Posterior vena cava (tissue), 2 donors: Measurements from ENCODE around the gene NKX6-2. TPM values are rescaled to one million over a fixed set of nuclear protein-coding genes. Genes with fewer than 3 reads are reported as not detected.
A peak's percentile ranks its signal among the peaks of the same experiment; 100 is the strongest.
"Not testable (repeated sequence)": the region's sequence is repeated elsewhere in the genome, so short reads cannot be mapped to it uniquely, and the experiment has no call there.

ENCODE experiments used
- DNase-seq: peaks from one replicate; pipeline ENCODE4 v3.0.0-alpha.2; 2020; ENCODE audit warnings: low spot score
- intact Hi-C, 2 donors: fragments of 100-400 bp; cut with DNase I; formaldehyde crosslinking; loops; one replicate each; pipeline versions ENCODE4 v1.14.1 to v1.14.2; 2022 to 2023
- long read RNA-seq, 2 donors: library from polyadenylated mRNA; unstranded; transcript quantifications; one replicate each; pipeline ENCODE4 v2.0.0, GENCODE V29; 2020 to 2021
- total RNA-seq, 2 donors: library from RNA; stranded (reverse); fragmentation: NEBNext Ultra II Directional; extraction: Animal tissue kit (Norgen Biotek cat#: 25700); gene quantifications; one replicate each; pipeline ENCODE4 v1.2.1, GENCODE V29; 2021
- donor health status: DM: yes; HTN: yes; CAD: no.
- donor health status: DM: yes; HTN: yes; CAD: no.

NKX6-2 gene
- total RNA-seq, result not detected
- long read RNA-seq, donor 1, result 0 reads
- long read RNA-seq, donor 2, result 0 reads

- DNase-seq, result no peak
- intact Hi-C loops, result no loop called here
Measured at GRCh38 chr10:132785723-132786475, at the start of gene NKX6-2. TSS of gene NKX6-2 (minus strand) at chr10:132786147. CDS start at chr10:132785948, 199 bp downstream.

GRCh38 chr10:132834891-132835847 is 49.2 kb upstream of the NKX6-2 start:
- intact Hi-C loops, result loop anchor here in 1 of 2 donors (5.0 kb wide), 1 partner anchor 1143 kb away; no protein-coding TSS in a partner anchor
- DNase-seq, result no peak

GRCh38 chr10:132834311-132834761 is 48.4 kb upstream of the NKX6-2 start:
- DNase-seq, result no peak
- intact Hi-C loops, result loop anchor here in 1 of 2 donors (5.0 kb wide), 1 partner anchor 1142 kb away; no protein-coding TSS in a partner anchor

GRCh38 chr10:132833421-132834111 is 47.6 kb upstream of the NKX6-2 start:
- DNase-seq, result no peak
- intact Hi-C loops, result loop anchor here in 1 of 2 donors (1.0 to 5.0 kb wide), 2 partner anchors 66 to 1141 kb away; no protein-coding TSS in a partner anchor

GRCh38 chr10:132832186-132832969 is 46.4 kb upstream of the NKX6-2 start:
- no peak for DNase-seq
- intact Hi-C loops, result loop anchor here in 1 of 2 donors (5.0 kb wide), 1 partner anchor 1140 kb away; no protein-coding TSS in a partner anchor

- intact Hi-C loops, result no loop called here
- DNase-seq, result no peak
Measured at GRCh38 chr10:132829403-132829802, 43.5 kb upstream of the NKX6-2 start.

GRCh38 chr10:132828681-132829080 is 42.7 kb upstream of the NKX6-2 start:
- DNase-seq, result no peak
- intact Hi-C loops, result no loop called here

- DNase-seq, result no peak
- intact Hi-C loops, result no loop called here
Measured at GRCh38 chr10:132827861-132828539, 42.1 kb upstream of the NKX6-2 start.

- no peak for DNase-seq
- intact Hi-C loops, result no loop called here
Measured at GRCh38 chr10:132827423-132827789, 41.5 kb upstream of the NKX6-2 start.

- DNase-seq, result peak; percentile 75
- intact Hi-C loops, result no loop called here
Measured at GRCh38 chr10:132826524-132827422, 40.8 kb upstream of the NKX6-2 start.

- DNase-seq, result not testable (repeated sequence)
Measured at GRCh38 chr10:132825783-132826523, 40.0 kb upstream of the NKX6-2 start.

GRCh38 chr10:132820056-132820455 is 34.1 kb upstream of the NKX6-2 start:
- intact Hi-C loops, result no loop called here
- DNase-seq, result peak; percentile 77

More at GRCh38 chr10:132825783-132826523, 40.0 kb upstream of the NKX6-2 start:
- intact Hi-C loops, result not testable (repeated sequence)

GRCh38 chr10:132817701-132818211 is 31.8 kb upstream of the NKX6-2 start:
- intact Hi-C loops, result no loop called here
- DNase-seq, result peak; percentile 78

- no peak for DNase-seq
- intact Hi-C loops, result no loop called here
Measured at GRCh38 chr10:132816718-132817117, 30.8 kb upstream of the NKX6-2 start.

GRCh38 chr10:132815168-132815857 is 29.4 kb upstream of the NKX6-2 start:
- peak; percentile 56 for DNase-seq
- intact Hi-C loops, result no loop called here
